GM06990 (cell line): Measurements from ENCODE around the gene CHRNG.
"Not testable (repeated sequence)": the region's sequence is repeated elsewhere in the genome, so short reads cannot be mapped to it uniquely, and the experiment has no call there.

ENCODE experiments used
- DNase-seq: peaks from one replicate; pipeline ENCODE4 v3.0.0-alpha.2; 2011; ENCODE audit not compliant: insufficient read length; ENCODE audit errors: extremely low read depth
- H3K27me3 ChIP-seq: replicated peaks from 2 replicates; pipeline ENCODE4 v1.6.0; 2011; ENCODE audit warnings: low read length; ENCODE audit not compliant: control insufficient read depth, insufficient read depth
- H3K36me3 ChIP-seq: 2 replicates; pipeline ENCODE4 v1.5.1; 2011; ENCODE audit warnings: low read length; ENCODE audit not compliant: control insufficient read depth, insufficient read depth
- H3K4me3 ChIP-seq: replicated peaks from 2 replicates; pipeline ENCODE4 v1.5.1; 2011; ENCODE audit warnings: low read depth, mild to moderate bottlenecking, control low read depth, low read length
- CTCF ChIP-seq: IDR thresholded peaks from 2 replicates; pipeline ENCODE4 v1.5.1; 2011; ENCODE audit warnings: low read length, control low read depth, mild to moderate bottlenecking, inconsistent platforms; ENCODE audit not compliant: insufficient read depth, poor library complexity, severe bottlenecking

The CHRNG gene

GRCh38 chr2:232569541-232569940, 30.0 kb downstream of the CHRNG start:
- H3K36me3 ChIP-seq, result peaks cover 38% of the 10 kb centered on the region
- H3K4me3 ChIP-seq, result no peak overlapping the region
- H3K27me3 ChIP-seq, result no peaks in the 10 kb centered on the region
- DNase-seq, result no peak
- TF ChIP-seq CTCF, result no peak

- not testable (repeated sequence) for H3K4me3 ChIP-seq, H3K27me3 ChIP-seq, DNase-seq
- H3K36me3 ChIP-seq, result peaks cover 39% of the 10 kb centered on the region
Measured at GRCh38 chr2:232570481-232570880, 31.0 kb downstream of the CHRNG start.

- peaks cover 39% of the 10 kb centered on the region for H3K36me3 ChIP-seq
Measured at GRCh38 chr2:232571026-232571474, 31.6 kb downstream of the CHRNG start.

GRCh38 chr2:232573042-232573441, 33.5 kb downstream of the CHRNG start:
- no peaks in the 10 kb centered on the region for H3K27me3 ChIP-seq
- no peak overlapping the region for H3K4me3 ChIP-seq
- no peak for DNase-seq
- TF ChIP-seq CTCF, result no peak
- H3K36me3 ChIP-seq, result peaks cover 38% of the 10 kb centered on the region

More at GRCh38 chr2:232571026-232571474, 31.6 kb downstream of the CHRNG start:
- TF ChIP-seq CTCF, result no peak
- no peak for DNase-seq
- Histone ChIP-seq H3K4me3 (no peak overlapping the region), H3K27me3 (no peaks in the 10 kb centered on the region)

GRCh38 chr2:232573771-232574435, 34.4 kb downstream of the CHRNG start:
- H3K36me3 ChIP-seq, result peaks cover 35% of the 10 kb centered on the region
- no peak overlapping the region for H3K4me3 ChIP-seq
- no peaks in the 10 kb centered on the region for H3K27me3 ChIP-seq
- TF ChIP-seq CTCF, result no peak
- DNase-seq, result no peak

GRCh38 chr2:232574674-232575403, 35.3 kb downstream of the CHRNG start:
- DNase-seq, result no peak
- peaks cover 28% of the 10 kb centered on the region for H3K36me3 ChIP-seq
- H3K27me3 ChIP-seq, result no peaks in the 10 kb centered on the region
- H3K4me3 ChIP-seq, result no peak overlapping the region
- TF ChIP-seq CTCF, result no peak
